HG03159 (cell line): ENCODE measurements around the gene PRL.

ENCODE experiments used
- ATAC-seq: cut with Tn5 transposase; IDR thresholded peaks from one replicate; pipeline ENCODE4 v1.9.1; 2021; ENCODE audit warnings: mild to moderate bottlenecking, moderate library complexity; ENCODE audit not compliant: unreplicated experiment

The PRL gene

GRCh38 chr6:22296936-22297335, at the start of gene PRL:
Gene PRL (minus strand): TSS chr6:22297036. CDS start chr6:22296982, 54 bp downstream.
- no peak for ATAC-seq

GRCh38 chr6:22343864-22344263, 47.0 kb upstream of the PRL start:
- no peak for ATAC-seq

- no peak for ATAC-seq
Observed at GRCh38 chr6:22334778-22335177, 37.9 kb upstream of the PRL start.

- no peak for ATAC-seq
Observed at GRCh38 chr6:22333802-22334201, 37.0 kb upstream of the PRL start.

- ATAC-seq = no peak
Observed at GRCh38 chr6:22332711-22333110, 35.9 kb upstream of the PRL start.

GRCh38 chr6:22332216-22332615, 35.4 kb upstream of the PRL start:
- ATAC-seq = no peak

GRCh38 chr6:22330941-22331340, 34.1 kb upstream of the PRL start:
- no peak for ATAC-seq

- no peak for ATAC-seq
Observed at GRCh38 chr6:22328474-22328873, 31.6 kb upstream of the PRL start.

- no peak for ATAC-seq
Observed at GRCh38 chr6:22327881-22328280, 31.0 kb upstream of the PRL start.

GRCh38 chr6:22326500-22326899, 29.7 kb upstream of the PRL start:
- no peak for ATAC-seq

GRCh38 chr6:22325481-22325880, 28.6 kb upstream of the PRL start:
- ATAC-seq = no peak

GRCh38 chr6:22323848-22324247, 27.0 kb upstream of the PRL start:
- no peak for ATAC-seq

GRCh38 chr6:22322103-22323030, 25.5 kb upstream of the PRL start:
- ATAC-seq = no peak

- ATAC-seq = no peak
Observed at GRCh38 chr6:22320750-22321149, 23.9 kb upstream of the PRL start.

- no peak for ATAC-seq
Observed at GRCh38 chr6:22318404-22318803, 21.6 kb upstream of the PRL start.

- ATAC-seq = no peak
Observed at GRCh38 chr6:22313796-22314195, 17.0 kb upstream of the PRL start.

GRCh38 chr6:22308939-22309338, 12.1 kb upstream of the PRL start:
- ATAC-seq = no peak

GRCh38 chr6:22306741-22307466, 10.1 kb upstream of the PRL start:
- ATAC-seq = no peak

GRCh38 chr6:22302838-22303237, 6.0 kb upstream of the PRL start:
- no peak for ATAC-seq

- no peak for ATAC-seq
Observed at GRCh38 chr6:22300273-22300998, 3.6 kb upstream of the PRL start.

GRCh38 chr6:22298475-22298890, 1.6 kb upstream of the PRL start:
- no peak for ATAC-seq
